Loucy (cell line): ENCODE results near the gene PTPN2.

Source experiments
- EZH2phosphoT487 ChIP-seq: fragments of 200-600 bp; IDR thresholded peaks from 2 replicates; pipeline ENCODE4 v1.6.1; 2018; ENCODE audit warnings: antibody characterized with exemption, mild to moderate bottlenecking, moderate library complexity, borderline replicate concordance
- TF ChIP-seq, protein P1 (sequence below): fragments of 200-600 bp; sonication (generic); conservative IDR thresholded peaks from 2 replicates; pipeline ENCODE4 v1.5.1; 2014; ENCODE audit warnings: mild to moderate bottlenecking, antibody characterized with exemption, low read length

- TF ChIP-seq, protein P1, sequence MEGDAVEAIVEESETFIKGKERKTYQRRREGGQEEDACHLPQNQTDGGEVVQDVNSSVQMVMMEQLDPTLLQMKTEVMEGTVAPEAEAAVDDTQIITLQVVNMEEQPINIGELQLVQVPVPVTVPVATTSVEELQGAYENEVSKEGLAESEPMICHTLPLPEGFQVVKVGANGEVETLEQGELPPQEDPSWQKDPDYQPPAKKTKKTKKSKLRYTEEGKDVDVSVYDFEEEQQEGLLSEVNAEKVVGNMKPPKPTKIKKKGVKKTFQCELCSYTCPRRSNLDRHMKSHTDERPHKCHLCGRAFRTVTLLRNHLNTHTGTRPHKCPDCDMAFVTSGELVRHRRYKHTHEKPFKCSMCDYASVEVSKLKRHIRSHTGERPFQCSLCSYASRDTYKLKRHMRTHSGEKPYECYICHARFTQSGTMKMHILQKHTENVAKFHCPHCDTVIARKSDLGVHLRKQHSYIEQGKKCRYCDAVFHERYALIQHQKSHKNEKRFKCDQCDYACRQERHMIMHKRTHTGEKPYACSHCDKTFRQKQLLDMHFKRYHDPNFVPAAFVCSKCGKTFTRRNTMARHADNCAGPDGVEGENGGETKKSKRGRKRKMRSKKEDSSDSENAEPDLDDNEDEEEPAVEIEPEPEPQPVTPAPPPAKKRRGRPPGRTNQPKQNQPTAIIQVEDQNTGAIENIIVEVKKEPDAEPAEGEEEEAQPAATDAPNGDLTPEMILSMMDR = no peak
- no peak for TF ChIP-seq EZH2phosphoT487
Measured at GRCh38 chr18:12838178-12838634, 45.8 kb downstream of the PTPN2 start.
